HG03442 (cell line): ENCODE measurements around the gene NIT1.

Experiments
- ATAC-seq: cut with Tn5 transposase; IDR thresholded peaks from one replicate; pipeline ENCODE4 v1.9.1; 2021; ENCODE audit warnings: mild to moderate bottlenecking, moderate library complexity; ENCODE audit not compliant: unreplicated experiment

The NIT1 gene, protein sequence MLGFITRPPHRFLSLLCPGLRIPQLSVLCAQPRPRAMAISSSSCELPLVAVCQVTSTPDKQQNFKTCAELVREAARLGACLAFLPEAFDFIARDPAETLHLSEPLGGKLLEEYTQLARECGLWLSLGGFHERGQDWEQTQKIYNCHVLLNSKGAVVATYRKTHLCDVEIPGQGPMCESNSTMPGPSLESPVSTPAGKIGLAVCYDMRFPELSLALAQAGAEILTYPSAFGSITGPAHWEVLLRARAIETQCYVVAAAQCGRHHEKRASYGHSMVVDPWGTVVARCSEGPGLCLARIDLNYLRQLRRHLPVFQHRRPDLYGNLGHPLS

DNA sequence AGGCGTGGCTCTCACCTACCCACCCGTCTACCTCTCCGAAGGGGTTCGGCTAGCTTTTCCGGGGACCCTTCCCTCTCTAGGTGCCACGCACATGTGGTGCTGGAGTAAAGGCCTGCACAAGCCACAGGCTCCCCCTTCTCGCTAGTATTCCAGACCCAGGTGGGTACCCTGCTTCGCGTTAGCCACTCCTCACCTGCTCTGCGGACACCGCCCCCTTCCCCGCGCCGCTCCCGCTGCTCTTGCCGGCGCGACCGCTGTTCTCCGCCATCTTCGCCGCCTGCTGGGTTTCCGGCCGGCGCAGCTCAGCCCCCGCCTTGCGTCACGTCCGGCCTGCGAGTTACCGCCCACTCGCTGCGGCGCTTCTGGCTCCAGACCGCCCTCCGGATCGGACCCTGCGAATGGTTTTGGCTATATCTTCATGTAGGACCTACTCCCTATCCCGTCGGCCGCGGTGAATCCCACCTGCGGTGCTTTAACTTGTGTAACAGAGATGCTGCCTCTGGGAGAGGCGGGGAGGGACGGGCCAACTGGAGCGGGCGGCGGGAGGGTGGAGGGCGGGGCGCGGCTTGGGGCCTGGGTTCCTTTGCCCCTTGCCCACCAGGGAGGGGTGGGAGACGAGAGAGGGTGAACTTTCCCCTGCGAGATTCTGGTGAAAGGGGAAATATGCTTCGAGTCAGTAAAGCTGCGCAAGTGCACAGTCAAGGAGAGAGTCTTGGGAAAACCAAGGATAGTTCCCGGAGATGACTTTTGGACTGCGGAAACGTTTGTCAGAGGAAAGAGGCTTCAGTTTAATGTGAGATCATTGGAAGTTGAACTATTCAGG, at the start of gene NIT1, which contains the start of gene PFDN2:
Gene NIT1, plus strand, starts transcription at position 347 of the 823 bp plus-strand sequence. Its CDS starts 72 bp downstream, at position 419.
Gene PFDN2, minus strand, starts transcription at position 279 of the 823 bp plus-strand sequence. Its CDS starts 11 bp downstream, at position 268.
- ATAC-seq, result peak; percentile 79

GRCh38 chr1:161068306-161069234, 49.3 kb upstream of the NIT1 start:
- peak; percentile 41 for ATAC-seq

DNA sequence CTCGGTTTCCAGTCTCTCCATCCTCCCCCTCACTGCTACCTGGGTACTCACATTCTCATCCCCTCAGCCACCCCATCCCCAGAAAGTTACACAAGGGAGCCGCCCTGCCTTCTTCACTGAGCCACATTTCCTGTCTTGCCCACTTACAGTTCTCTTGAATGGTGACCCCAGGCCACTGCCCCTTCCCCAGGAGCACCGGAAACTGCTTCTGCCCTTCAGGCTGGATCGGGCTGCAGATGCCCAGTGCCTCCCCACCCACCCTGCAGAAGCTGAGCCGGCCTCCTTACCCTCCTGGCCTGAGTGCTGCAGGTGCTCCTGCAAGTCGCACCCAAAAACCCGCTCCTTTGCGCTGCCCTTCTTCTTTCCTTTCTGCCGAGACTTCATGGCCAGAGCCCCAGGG, 48.7 kb upstream of the NIT1 start:
- peak; percentile 0 for ATAC-seq

GRCh38 chr1:161069731-161070270, 48.1 kb upstream of the NIT1 start, which contains the start of gene ARHGAP30:
ARHGAP30 (minus strand) TSS chr1:161069891; CDS start chr1:161069624, 267 bp downstream.
- ATAC-seq, result peak; percentile 85

GRCh38 chr1:161070761-161071160, 47.1 kb upstream of the NIT1 start:
- ATAC-seq, result no peak

DNA sequence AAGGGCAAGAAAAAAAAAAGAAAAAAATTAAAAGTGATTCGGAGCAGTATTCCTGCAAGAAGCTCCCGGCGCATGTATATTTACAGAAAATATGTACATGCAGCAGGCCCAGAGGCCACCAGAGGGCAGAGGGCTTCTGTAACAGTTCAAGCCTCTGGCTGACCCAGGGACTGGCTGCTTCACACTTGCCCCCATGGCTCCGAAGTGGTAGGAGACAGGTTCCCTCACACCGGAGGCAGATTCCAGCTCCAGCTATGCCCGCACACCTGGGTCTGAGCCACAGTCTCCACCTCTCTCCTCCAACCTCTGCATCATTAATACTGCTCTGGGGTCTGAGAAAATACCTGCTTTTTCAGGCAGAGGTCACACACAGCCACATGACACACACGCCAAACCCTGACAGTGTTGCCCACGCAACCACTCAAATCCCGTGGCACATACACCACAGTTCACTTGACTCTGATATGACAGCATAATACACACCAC, 46.0 kb upstream of the NIT1 start:
- ATAC-seq, result no peak

GRCh38 chr1:161072751-161073449, 45.0 kb upstream of the NIT1 start:
- ATAC-seq, result no peak

GRCh38 chr1:161073474-161074121, 44.3 kb upstream of the NIT1 start:
- no peak for ATAC-seq

DNA sequence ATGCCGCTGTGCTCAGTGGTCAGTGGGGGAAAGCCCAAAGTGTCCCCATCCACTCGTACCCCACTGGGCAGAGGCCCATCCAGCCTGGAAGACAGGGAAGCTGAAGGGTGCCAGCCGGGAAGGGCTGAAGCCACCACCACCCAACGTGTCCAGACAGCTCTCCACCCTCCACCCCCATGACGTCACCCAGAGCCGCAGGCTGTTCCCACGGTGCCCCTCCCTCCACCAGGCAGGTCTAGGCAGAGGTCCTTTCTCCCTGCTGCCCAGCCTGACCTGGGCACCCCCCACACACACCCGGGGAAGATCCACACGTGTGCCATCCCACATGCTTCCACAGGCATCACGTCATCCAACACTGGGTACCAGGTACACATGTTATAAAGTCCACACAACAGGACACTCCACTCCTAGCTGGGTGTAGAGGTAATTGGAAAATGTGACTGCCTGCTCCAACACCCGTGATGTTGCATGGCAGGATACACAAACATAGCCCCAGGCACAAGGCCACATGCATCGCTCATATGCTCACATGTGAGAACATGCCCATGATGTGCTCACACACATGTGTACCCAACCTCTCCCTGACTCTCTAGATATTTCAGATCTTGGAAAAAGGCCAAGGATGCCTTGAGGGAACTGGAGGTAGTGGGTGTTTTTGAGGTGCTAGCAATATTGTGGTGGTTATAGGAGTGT, 43.1 kb upstream of the NIT1 start:
- no peak for ATAC-seq

GRCh38 chr1:161076410-161076809, 41.5 kb upstream of the NIT1 start:
- no peak for ATAC-seq

- no peak for ATAC-seq
Observed at GRCh38 chr1:161077426-161077825, 40.5 kb upstream of the NIT1 start.

DNA sequence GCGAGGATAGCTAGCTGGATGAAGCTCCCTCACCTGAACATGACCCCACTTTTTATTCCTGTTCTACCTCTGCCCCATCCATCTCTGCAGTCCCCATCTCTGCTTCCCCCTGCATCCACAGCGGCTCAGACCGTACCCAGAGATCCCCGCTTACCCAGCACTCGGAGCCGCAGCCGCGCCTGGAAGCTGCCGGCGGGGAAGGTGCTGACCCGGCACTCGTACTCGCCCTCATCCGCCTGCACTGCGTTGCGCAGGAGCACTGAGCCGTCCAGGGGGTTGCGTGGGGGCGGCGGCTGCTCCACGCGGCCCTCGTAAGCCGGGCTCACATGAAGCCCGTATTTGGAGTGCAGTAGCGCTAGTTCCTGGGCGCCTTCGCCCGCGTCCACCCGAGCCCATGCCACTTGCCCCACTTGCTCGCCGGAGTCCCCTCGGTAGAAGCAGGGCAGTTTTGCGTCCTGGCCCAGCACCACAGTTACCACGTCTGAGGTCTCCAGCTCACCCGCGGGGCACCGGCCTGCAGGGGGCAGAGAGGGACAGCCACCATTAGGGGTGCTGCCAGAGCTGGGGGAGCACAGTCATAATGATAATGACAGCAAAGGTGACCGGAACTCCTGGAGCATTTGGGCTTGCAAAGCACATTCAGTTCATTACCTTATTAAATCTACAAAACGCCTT, 38.3 kb upstream of the NIT1 start:
- no peak for ATAC-seq

DNA sequence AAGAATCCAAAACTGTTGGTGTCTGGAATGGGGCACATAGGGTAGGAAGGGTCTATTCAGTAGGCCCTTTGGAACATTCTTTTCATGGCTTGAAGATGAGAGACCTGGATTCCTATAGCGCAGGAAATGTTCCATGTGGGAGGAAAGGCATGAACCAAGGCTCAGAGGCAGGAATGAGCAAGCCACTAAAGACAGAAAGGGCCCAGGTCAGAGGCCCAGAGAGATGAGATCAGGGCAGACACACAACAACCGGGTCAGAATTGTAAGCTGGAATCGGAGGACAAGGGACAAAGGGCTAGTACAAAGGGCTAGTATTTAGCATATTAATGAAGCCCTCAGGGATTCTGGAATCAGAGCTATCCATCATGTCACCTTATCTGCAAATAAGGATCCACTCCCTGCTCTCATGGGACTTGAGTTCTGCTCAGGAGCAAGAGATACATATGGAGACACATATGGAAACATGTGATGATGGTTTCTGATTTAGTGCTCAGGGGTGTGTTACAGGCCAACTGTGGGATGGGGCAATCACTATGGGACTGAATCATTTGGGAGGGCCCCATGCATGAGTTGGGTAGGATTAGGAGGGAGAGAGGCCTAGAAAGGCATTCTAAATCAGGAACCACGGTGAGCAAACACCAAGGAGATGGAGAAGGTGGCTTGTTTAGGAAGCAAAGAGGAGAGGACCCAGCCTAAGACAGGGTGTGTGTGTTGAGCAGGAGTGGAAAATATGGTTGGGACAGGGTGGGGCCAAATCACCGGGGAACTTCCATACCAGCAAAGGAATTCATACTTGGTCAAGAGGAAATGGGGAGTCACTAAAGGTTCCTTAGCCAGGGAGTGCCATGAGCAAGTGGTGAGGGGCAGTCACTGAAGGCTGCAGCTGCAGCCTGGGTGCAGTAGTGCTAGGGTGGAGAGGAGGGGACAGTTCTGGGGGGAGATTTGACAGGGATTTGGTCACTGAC, 37.2 kb upstream of the NIT1 start:
- ATAC-seq, result no peak

GRCh38 chr1:161081519-161081918, 36.4 kb upstream of the NIT1 start:
- no peak for ATAC-seq

DNA sequence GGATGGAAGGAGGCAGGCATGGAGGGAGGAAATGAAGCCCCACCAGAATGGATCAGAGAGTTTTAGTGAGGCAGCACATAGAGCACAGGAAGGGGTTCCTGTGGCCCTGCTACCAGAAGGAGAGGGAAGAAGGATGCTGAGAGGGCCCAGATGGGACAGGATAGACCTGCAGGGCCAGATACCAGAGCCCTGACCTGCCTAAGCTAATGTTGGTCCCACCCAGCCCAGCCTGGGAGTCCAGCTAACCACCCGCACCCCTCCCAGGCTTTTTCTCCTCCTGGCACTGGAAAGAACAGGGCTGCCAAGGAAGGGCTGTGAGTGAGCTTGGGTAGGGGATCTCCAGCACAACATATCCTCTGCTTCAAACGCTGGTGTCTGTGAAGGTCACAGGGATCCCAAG, 35.4 kb upstream of the NIT1 start:
- ATAC-seq, result no peak

DNA sequence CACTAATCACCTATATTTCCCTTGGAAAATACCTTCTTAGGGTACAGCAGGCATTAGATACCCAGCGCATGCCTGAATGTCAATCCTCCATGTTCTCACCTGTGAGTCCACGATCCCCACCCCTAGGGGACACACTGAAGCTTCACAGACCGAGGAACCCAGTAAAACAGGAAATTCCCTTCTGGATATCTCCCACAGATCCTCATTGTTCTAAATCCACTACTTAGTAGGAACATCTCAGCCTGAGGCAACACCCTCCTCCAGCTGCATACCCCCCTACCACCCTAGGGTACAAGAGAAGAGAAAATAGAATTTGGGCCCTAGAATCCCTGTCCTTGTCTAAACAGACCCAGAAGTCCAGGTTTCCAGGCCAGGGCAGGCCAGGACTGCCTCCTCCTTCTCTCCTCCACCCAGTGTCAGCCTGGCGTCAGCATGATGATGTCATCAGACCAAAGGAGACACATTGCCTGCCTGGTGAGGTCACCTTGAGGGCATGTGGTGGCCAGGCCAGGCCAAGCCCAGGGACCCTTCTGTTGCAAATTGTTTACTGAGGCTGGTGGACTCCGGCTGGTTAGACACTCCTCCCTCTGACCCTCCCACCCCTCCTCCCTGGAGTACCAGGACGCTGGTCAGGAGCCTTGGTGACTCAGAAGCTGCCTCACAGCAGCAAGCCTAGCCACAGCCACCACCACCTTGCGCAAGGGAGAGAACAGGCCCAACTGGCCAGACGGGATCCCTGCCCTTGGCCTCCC, 34.7 kb upstream of the NIT1 start:
- ATAC-seq, result no peak
